Activated CD8-positive, alpha-beta T cell treated with anti-CD3 and anti-CD28 coated beads for 36 hours (primary cell): ENCODE data around the gene PEX16. TPM values are rescaled to one million over a fixed set of nuclear protein-coding genes. Genes with fewer than 3 reads are reported as not detected.

Experiments used
- ATAC-seq: fragments of 200-7000 bp; cut with Tn5 transposase; one replicate; pipeline ENCODE4 v1.10.0; 2021; ENCODE audit warnings: mild to moderate bottlenecking, moderate library complexity
- CTCF ChIA-PET: fragments of 350-600 bp; sonication (Branson Sonifier 250); formaldehyde crosslinking; loops from one replicate; lab custom pipeline; 2021; ENCODE audit warnings: antibody characterized with exemption; lab: Charles Lee
- POLR2A ChIA-PET: fragments of 350-600 bp; sonication (Branson Sonifier 250); formaldehyde crosslinking; loops from one replicate; lab custom pipeline; 2021; ENCODE audit warnings: antibody characterized with exemption; lab: Charles Lee
- DNase-seq: peaks from one replicate; pipeline ENCODE4 v3.0.0-alpha.2; 2020
- H3K27ac Mint-ChIP-seq: one replicate; pipeline ENCODE4 v1.8.0; 2021; ENCODE audit warnings: mild to moderate bottlenecking, mixed read lengths
- H3K27me3 Mint-ChIP-seq: one replicate; pipeline ENCODE4 v1.8.0; 2021; ENCODE audit warnings: mixed read lengths
- H3K36me3 Mint-ChIP-seq: one replicate; pipeline ENCODE4 v1.8.0; 2021; ENCODE audit warnings: low read depth, mixed read lengths
- H3K4me1 Mint-ChIP-seq: one replicate; pipeline ENCODE4 v1.8.0; 2021; ENCODE audit warnings: low read depth, mixed read lengths
- H3K4me3 Mint-ChIP-seq: one replicate; pipeline ENCODE4 v1.8.0; 2021; ENCODE audit warnings: mild to moderate bottlenecking, moderate library complexity, mixed read lengths
- H3K9me3 Mint-ChIP-seq: one replicate; pipeline ENCODE4 v1.8.0; 2021; ENCODE audit warnings: mixed read lengths
- intact Hi-C: fragments of 100-400 bp; cut with micrococcal nuclease; formaldehyde crosslinking; loops from one replicate; pipeline ENCODE4 v1.10.0; 2022
- total RNA-seq, 2 experiments: library from RNA; stranded (reverse); gene quantifications; one replicate each; pipeline ENCODE4 v1.2.3, GENCODE V29; 2021
- TF ChIP-seq, protein P1 (sequence below): fragments of 200-600 bp; IDR thresholded peaks from one replicate; pipeline ENCODE4 v1.8.0; 2022; ENCODE audit warnings: antibody characterized with exemption, mild to moderate bottlenecking

PEX16 gene
- total RNA-seq, 2 experiments from 2014 or later = 34.4 to 35.2 TPM

DNA sequence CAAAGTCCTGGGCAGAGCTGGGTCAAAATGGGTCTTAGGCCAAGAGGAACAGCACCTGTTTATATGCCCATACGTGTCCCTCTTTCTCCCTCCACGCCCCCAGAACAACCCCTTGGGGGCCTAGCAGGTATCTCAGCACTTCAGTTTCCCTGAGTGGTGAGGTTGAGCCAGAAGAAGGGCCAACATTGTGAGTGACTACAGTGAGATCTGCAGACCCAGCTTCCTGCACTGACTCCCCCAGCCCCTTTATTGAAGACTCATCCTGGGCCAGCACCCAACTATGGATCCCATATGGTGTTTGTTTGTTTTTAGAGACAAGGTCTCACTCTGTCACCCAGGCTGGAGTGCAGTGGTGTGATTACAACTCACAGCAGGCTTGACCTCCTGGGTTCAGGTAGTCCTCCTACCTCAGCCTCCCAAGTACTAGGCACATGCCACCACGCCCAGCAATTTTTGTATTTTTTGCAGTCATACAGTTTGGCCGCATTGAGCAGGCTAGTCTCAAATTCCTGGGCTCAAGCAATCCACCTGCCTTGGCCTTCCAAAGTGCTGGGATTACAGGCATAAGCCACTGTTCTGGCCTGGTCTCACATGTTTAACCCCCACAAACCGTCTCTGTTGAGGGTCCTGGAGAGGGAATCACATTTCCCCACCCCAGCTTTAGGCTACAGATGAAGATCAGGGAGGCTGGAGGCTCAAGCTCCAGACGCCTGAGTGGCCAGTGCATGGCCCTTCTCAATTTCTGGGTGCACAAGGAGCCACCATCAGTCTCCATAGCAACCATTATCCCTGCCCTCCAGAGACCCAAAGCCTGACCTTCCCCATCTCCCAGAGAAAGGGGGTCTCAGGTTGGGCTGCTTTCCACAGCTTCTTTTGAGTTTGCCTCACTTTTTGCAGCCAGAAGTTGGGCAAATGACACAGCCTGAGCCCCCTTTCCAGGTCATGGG lies 3.1 kb upstream of the PEX16 start:
- Mint-ChIP-seq H3K4me1 (peaks cover 22% of the 10 kb centered on the region), H3K27ac (no peak overlapping the region), H3K4me3 (no peak overlapping the region), H3K27me3 (peaks cover 5% of the 10 kb centered on the region), H3K9me3 (no peaks in the 10 kb centered on the region), H3K36me3 (peaks cover 7% of the 10 kb centered on the region)
- ATAC-seq = no peak
- TF ChIP-seq, protein P1, sequence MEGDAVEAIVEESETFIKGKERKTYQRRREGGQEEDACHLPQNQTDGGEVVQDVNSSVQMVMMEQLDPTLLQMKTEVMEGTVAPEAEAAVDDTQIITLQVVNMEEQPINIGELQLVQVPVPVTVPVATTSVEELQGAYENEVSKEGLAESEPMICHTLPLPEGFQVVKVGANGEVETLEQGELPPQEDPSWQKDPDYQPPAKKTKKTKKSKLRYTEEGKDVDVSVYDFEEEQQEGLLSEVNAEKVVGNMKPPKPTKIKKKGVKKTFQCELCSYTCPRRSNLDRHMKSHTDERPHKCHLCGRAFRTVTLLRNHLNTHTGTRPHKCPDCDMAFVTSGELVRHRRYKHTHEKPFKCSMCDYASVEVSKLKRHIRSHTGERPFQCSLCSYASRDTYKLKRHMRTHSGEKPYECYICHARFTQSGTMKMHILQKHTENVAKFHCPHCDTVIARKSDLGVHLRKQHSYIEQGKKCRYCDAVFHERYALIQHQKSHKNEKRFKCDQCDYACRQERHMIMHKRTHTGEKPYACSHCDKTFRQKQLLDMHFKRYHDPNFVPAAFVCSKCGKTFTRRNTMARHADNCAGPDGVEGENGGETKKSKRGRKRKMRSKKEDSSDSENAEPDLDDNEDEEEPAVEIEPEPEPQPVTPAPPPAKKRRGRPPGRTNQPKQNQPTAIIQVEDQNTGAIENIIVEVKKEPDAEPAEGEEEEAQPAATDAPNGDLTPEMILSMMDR = no peak
- ChIA-PET CTCF (interaction anchor here (0.9 kb wide), 1 partner anchor 78 kb away, joined by 3 read pairs; no protein-coding TSS in a partner anchor), POLR2A (interaction anchor here (0.6 kb wide), 1 partner anchor 1354 kb away, joined by 3 read pairs; no protein-coding TSS in a partner anchor)
- DNase-seq = no peak
- intact Hi-C loops = no loop called here

DNA sequence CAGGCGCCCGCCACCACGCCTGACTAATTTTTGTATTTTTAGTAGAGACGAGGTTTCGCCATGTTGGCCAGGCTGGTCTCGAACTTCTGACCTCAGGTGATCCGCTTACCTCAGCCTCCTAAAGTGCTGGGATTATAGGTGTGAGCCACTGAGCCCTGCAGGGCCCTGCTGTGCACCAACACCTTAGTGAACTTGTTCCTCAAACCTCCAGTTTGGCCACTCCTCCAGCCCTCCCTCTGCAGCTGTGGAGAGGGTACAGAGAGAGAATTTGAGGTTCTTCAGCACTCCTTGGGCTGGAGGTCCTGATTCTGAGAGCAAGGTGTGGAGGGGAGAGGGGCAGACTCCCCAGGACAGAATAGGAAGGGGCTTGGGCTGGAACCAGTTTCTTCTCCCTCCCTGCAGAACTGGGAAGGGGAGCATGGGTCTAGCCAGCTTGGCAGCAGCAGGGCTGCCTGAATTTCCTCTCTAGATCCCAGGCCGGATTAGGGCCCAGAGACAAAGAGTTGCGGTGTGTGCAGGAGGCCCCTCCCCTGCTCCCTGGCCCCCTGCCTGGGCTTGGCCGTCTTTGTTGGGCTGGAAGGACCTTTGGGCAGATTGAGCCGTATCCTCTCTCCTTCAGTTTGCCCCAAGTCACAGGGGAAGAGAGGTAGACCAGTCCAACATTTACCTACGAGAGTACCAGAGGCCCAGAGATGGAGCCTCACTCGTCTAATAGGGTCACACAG lies 2.3 kb upstream of the PEX16 start:
- Mint-ChIP-seq H3K27me3 (peaks cover 5% of the 10 kb centered on the region), H3K9me3 (no peaks in the 10 kb centered on the region), H3K27ac (no peak overlapping the region), H3K4me1 (peaks cover 23% of the 10 kb centered on the region), H3K4me3 (peak overlapping the region; percentile 37), H3K36me3 (peaks cover 11% of the 10 kb centered on the region)
- intact Hi-C loops = loop anchor here (2.0 kb wide), 1 partner anchor 73 kb away; the partner anchor contains the start of gene CRY2
- POLR2A ChIA-PET = no interaction called here
- CTCF ChIA-PET = no interaction called here
- ATAC-seq = no peak
- TF ChIP-seq, protein P1 = no peak
- DNase-seq = no peak

DNA sequence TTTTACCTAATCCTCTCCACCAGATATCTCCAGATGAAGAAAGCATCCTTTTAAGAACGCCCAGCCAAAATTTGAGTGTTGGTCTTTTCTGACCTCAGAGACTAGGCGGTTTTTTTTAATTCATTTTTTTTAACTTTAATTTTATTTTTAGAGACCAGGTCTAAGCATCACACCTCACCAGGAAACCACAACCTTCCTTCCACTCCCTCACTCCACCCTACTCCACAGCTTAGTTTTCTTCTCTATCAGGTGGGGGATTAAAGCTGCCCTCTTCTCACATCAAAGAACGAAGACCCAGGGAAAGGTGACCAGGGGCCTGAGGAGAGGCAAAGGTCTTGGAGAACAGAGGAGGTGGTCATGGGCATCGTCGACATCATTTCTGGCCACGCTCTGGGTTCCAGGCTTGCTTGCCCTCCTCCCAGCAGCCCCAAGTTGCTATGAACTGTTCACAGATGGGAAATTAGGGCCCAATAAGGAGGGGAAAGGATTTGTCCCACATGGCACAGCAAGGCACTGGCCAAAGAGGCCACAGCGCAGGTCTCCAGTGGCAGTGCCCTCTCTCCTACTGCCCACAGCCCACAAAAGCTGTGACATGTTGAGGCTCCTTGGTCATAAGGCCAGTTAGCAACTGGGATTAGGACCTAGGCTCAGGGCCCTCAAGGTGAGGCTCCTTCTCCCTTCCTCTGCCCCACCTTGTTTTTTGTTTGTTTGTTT lies 1.4 kb upstream of the PEX16 start:
- POLR2A ChIA-PET = no interaction called here
- Mint-ChIP-seq H3K27ac (peak overlapping the region; percentile 97), H3K4me1 (peaks cover 23% of the 10 kb centered on the region), H3K36me3 (peaks cover 11% of the 10 kb centered on the region), H3K9me3 (no peaks in the 10 kb centered on the region), H3K4me3 (peak overlapping the region; percentile 89), H3K27me3 (peaks cover 5% of the 10 kb centered on the region)
- intact Hi-C loops = loop anchor here (2.0 kb wide), 1 partner anchor 72 kb away; the partner anchor contains the start of gene CRY2
- no peak for ATAC-seq
- no peak for DNase-seq
- TF ChIP-seq, protein P1 = no peak
- CTCF ChIA-PET = interaction anchor here (0.9 to 2.0 kb wide), 4 partner anchors 11 to 147 kb away, joined by 3 to 5 read pairs (median 4); no protein-coding TSS in a partner anchor

DNA sequence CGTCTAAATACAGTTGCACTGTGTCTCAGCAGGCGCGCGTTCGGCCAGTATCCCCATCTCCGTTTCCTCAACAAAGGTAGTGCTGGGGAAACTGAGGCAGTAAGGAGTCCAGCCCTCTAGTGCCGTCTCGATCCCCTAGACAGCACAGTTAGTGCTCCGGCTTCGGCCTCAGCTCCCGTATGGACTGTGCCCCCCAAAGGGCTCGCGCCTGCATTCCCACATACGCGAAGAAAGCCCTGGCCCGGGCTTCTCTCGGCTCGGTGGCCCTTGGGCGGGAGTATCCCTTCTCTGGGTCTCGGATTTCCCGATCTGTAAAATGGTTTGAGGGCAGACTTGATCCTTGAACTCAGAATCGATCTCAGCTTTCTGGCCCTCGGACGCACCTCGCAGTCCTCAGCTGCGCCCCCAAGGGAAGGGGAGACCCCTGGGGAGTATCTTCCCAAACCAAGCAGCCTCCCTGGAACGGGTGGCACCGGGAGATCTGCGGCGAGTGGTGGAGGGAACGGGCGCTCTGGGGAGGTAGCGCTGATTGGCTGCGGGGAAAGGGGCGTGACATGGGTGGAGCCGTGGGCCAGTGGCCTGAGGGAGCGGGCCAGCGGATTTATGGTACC lies 759 bp upstream of the PEX16 start:
- H3K36me3 Mint-ChIP-seq = peaks cover 11% of the 10 kb centered on the region
- no peaks in the 10 kb centered on the region for H3K9me3 Mint-ChIP-seq
- ChIA-PET POLR2A (interaction anchor here (0.9 to 1.5 kb wide), 3 partner anchors 9 to 41 kb away, joined by 3 read pairs; no protein-coding TSS in a partner anchor), CTCF (interaction anchor here (0.9 to 2.0 kb wide), 6 partner anchors 12 to 199 kb away, joined by 3 to 5 read pairs (median 4); no protein-coding TSS in a partner anchor)
- TF ChIP-seq, protein P1 = no peak
- peak; percentile 74 for DNase-seq
- peak; percentile 18 for ATAC-seq
- intact Hi-C loops = loop anchor here (2.0 kb wide), 1 partner anchor 72 kb away; the partner anchor contains the start of gene CRY2
- H3K4me1 Mint-ChIP-seq = peaks cover 23% of the 10 kb centered on the region
- H3K4me3 Mint-ChIP-seq = peak overlapping the region; percentile 89
- peak overlapping the region; percentile 97 for H3K27ac Mint-ChIP-seq
- H3K27me3 Mint-ChIP-seq = peaks cover 5% of the 10 kb centered on the region
